ENCODE measurements around the gene SLC20A1. TPM values are rescaled to one million over a fixed set of nuclear protein-coding genes. Genes with fewer than 3 reads are reported as not detected.

The SLC20A1 gene
- total RNA-seq, 1 donor = 96.3 TPM

GRCh38 chr2:112694182-112694581 is 48.4 kb downstream of the SLC20A1 start:
- DNase-seq (ENCODE audit: low read depth) = no peak
- no peak overlapping the region for H3K4me3 ChIP-seq (ENCODE audit: low read depth, low read length)
- no peak for TF ChIP-seq CTCF (IDR thresholded peaks at IDR 0.05; ENCODE audit: insufficient read depth, low read depth, low read length)

- TF ChIP-seq CTCF (IDR thresholded peaks at IDR 0.05; ENCODE audit: insufficient read depth, low read depth, low read length) = no peak
- H3K4me3 ChIP-seq (ENCODE audit: low read depth, low read length) = no peak overlapping the region
- no peak for DNase-seq (ENCODE audit: low read depth)
These were observed 53.2 kb downstream of the SLC20A1 start for GRCh38 chr2:112698834-112699515.

GRCh38 chr2:112699984-112700667 is 54.4 kb downstream of the SLC20A1 start:
- TF ChIP-seq CTCF (IDR thresholded peaks at IDR 0.05; ENCODE audit: insufficient read depth, low read depth, low read length) = no peak
- no peak overlapping the region for H3K4me3 ChIP-seq (ENCODE audit: low read depth, low read length)
- peak; percentile 59 for DNase-seq (ENCODE audit: low read depth)

GRCh38 chr2:112701052-112701451 is 55.3 kb downstream of the SLC20A1 start:
- H3K4me3 ChIP-seq (ENCODE audit: low read depth, low read length) = no peak overlapping the region
- no peak for TF ChIP-seq CTCF (IDR thresholded peaks at IDR 0.05; ENCODE audit: insufficient read depth, low read depth, low read length)
- DNase-seq (ENCODE audit: low read depth) = no peak

GRCh38 chr2:112703684-112704083 is 57.9 kb downstream of the SLC20A1 start:
- TF ChIP-seq CTCF (IDR thresholded peaks at IDR 0.05; ENCODE audit: insufficient read depth, low read depth, low read length) = no peak
- no peak for DNase-seq (ENCODE audit: low read depth)

GRCh38 chr2:112705575-112705974 is 59.8 kb downstream of the SLC20A1 start:
- TF ChIP-seq CTCF (IDR thresholded peaks at IDR 0.05; ENCODE audit: insufficient read depth, low read depth, low read length) = no peak
- H3K4me3 ChIP-seq (ENCODE audit: low read depth, low read length) = no peak overlapping the region
- DNase-seq (ENCODE audit: low read depth) = peak; percentile 64

More at GRCh38 chr2:112703684-112704083, 57.9 kb downstream of the SLC20A1 start:
- no peak overlapping the region for H3K4me3 ChIP-seq (ENCODE audit: low read depth, low read length)
